GM13977 (cell line): ENCODE results near the gene CADM2.

ENCODE experiments used
- DNase-seq: peaks from one replicate; pipeline ENCODE4 v3.0.0; 2012; ENCODE audit warnings: low spot score
- CTCF ChIP-seq: IDR thresholded peaks from 2 replicates; pipeline ENCODE4 v1.5.1; 2012; ENCODE audit warnings: mild to moderate bottlenecking, control low read depth; ENCODE audit not compliant: insufficient read depth; ENCODE audit errors: extremely low read depth, missing control alignments
- in situ Hi-C: fragments of 300-500 bp; cut with MboI; formaldehyde crosslinking; loops from one replicate; pipeline ENCODE4 v1.12.0; 2022; ENCODE audit warnings: low sequenced_read_pairs, low pct_unique_long_range_greater_than_20kb, mixed read lengths, inconsistent platforms; ENCODE audit not compliant: unreplicated experiment

Gene CADM2

GRCh38 chr3:85890043-85890555 is 931.3 kb downstream of the CADM2 start:
- TF ChIP-seq CTCF = no peak
- in situ Hi-C loops = no loop called here

GRCh38 chr3:85903434-85903833 is 944.6 kb downstream of the CADM2 start:
- in situ Hi-C loops = no loop called here
- DNase-seq = no peak
- no peak for TF ChIP-seq CTCF

More at GRCh38 chr3:85890043-85890555, 931.3 kb downstream of the CADM2 start:
- no peak for DNase-seq

- in situ Hi-C loops = no loop called here
- no peak for TF ChIP-seq CTCF
- no peak for DNase-seq
Measured at GRCh38 chr3:85912980-85913379, 954.2 kb downstream of the CADM2 start.

GRCh38 chr3:85922374-85922773 is 963.6 kb downstream of the CADM2 start:
- TF ChIP-seq CTCF = no peak
- in situ Hi-C loops = no loop called here
- no peak for DNase-seq

GRCh38 chr3:85930718-85931117 is 971.9 kb downstream of the CADM2 start:
- no peak for DNase-seq
- no peak for TF ChIP-seq CTCF
- in situ Hi-C loops = no loop called here

- no peak for DNase-seq
- in situ Hi-C loops = no loop called here
- TF ChIP-seq CTCF = no peak
Measured at GRCh38 chr3:85933326-85933725, 974.5 kb downstream of the CADM2 start.

- in situ Hi-C loops = no loop called here
- no peak for DNase-seq
- TF ChIP-seq CTCF = no peak
Measured at GRCh38 chr3:85935171-85935570, 976.4 kb downstream of the CADM2 start.
